Hepatocyte (in vitro differentiated cells): ENCODE data around the gene CGB5.
"Not testable (repeated sequence)": the region's sequence is repeated elsewhere in the genome, so short reads cannot be mapped to it uniquely, and the experiment has no call there.

Experiments
- CTCF ChIP-seq: fragments of 200-600 bp; sonication (generic); IDR thresholded peaks from 2 replicates; pipeline ENCODE4 v1.5.1; 2016; ENCODE audit warnings: antibody characterized with exemption, mild to moderate bottlenecking; ENCODE audit not compliant: poor library complexity
- EZH2 ChIP-seq: fragments of 200-600 bp; sonication (generic); IDR thresholded peaks from 2 replicates; pipeline ENCODE4 v1.6.1; 2016; ENCODE audit warnings: antibody characterized with exemption, mild to moderate bottlenecking, borderline replicate concordance
- EZH2phosphoT487 ChIP-seq: fragments of 200-600 bp; sonication (generic); IDR thresholded peaks from one replicate; pipeline ENCODE4 v1.6.1; 2018; ENCODE audit warnings: antibody characterized with exemption, mild to moderate bottlenecking, low read depth, moderate library complexity; ENCODE audit not compliant: unreplicated experiment, severe bottlenecking

GRCh38 chr19:49038111-49038510, 5.5 kb upstream of the CGB5 start:
- not testable (repeated sequence) for TF ChIP-seq CTCF, EZH2, EZH2phosphoT487
